HG03064 (cell line): ENCODE data around the gene MMP19.

Experiments
- ATAC-seq: cut with Tn5 transposase; IDR thresholded peaks from one replicate; pipeline ENCODE4 v1.9.1; 2021; ENCODE audit warnings: low read depth; ENCODE audit not compliant: unreplicated experiment

MMP19 gene

GRCh38 chr12:55816881-55817344 is 25.8 kb downstream of the MMP19 start:
- no peak for ATAC-seq

- ATAC-seq, result no peak
Observed at GRCh38 chr12:55815473-55815872, 27.3 kb downstream of the MMP19 start.

- ATAC-seq, result no peak
Observed at GRCh38 chr12:55814257-55814656, 28.5 kb downstream of the MMP19 start.

- ATAC-seq, result no peak
Observed at GRCh38 chr12:55812088-55812487, 30.6 kb downstream of the MMP19 start.

- ATAC-seq, result no peak
Observed at GRCh38 chr12:55809274-55809673, 33.5 kb downstream of the MMP19 start.

- no peak for ATAC-seq
Observed at GRCh38 chr12:55806982-55807381, 35.8 kb downstream of the MMP19 start.

GRCh38 chr12:55797550-55797949 is 45.2 kb downstream of the MMP19 start:
- ATAC-seq, result no peak

GRCh38 chr12:55797068-55797467 is 45.7 kb downstream of the MMP19 start:
- ATAC-seq, result no peak

- ATAC-seq, result no peak
Observed at GRCh38 chr12:55795950-55796349, 46.8 kb downstream of the MMP19 start.

GRCh38 chr12:55789893-55790292 is 52.8 kb downstream of the MMP19 start:
- ATAC-seq, result no peak

GRCh38 chr12:55789171-55789570 is 53.6 kb downstream of the MMP19 start:
- no peak for ATAC-seq

GRCh38 chr12:55788546-55788945 is 54.2 kb downstream of the MMP19 start:
- ATAC-seq, result no peak
